ENCODE data around the gene CYP27B1.
A peak's percentile ranks its signal among the peaks of the same experiment; 100 is the strongest.

The CYP27B1 gene

GRCh38 chr12:57757771-57758170, 9.1 kb downstream of the CYP27B1 start:
- no peak overlapping the region for H3K4me3 ChIP-seq (IDR thresholded peaks at IDR 0.05; ENCODE audit: insufficient read depth, low read depth, low read length)
- no peak overlapping the region for H2AFZ ChIP-seq (ENCODE audit: low read depth)
- no peaks in the 10 kb centered on the region for H3K36me3 ChIP-seq (ENCODE audit: insufficient read depth)
- no peaks in the 10 kb centered on the region for H3K27me3 ChIP-seq (ENCODE audit: insufficient read depth, low read depth)
- no peak overlapping the region for H3K9ac ChIP-seq
- H3K79me2 ChIP-seq (ENCODE audit: insufficient read depth, low read depth) = peaks cover 2% of the 10 kb centered on the region; the same call in 1 of the 2 replicates
- no peak overlapping the region for H3K27ac ChIP-seq
- peaks cover 29% of the 10 kb centered on the region for H3K4me1 ChIP-seq (ENCODE audit: low read depth, poor library complexity, severe bottlenecking)
- TF ChIP-seq, protein P1, sequence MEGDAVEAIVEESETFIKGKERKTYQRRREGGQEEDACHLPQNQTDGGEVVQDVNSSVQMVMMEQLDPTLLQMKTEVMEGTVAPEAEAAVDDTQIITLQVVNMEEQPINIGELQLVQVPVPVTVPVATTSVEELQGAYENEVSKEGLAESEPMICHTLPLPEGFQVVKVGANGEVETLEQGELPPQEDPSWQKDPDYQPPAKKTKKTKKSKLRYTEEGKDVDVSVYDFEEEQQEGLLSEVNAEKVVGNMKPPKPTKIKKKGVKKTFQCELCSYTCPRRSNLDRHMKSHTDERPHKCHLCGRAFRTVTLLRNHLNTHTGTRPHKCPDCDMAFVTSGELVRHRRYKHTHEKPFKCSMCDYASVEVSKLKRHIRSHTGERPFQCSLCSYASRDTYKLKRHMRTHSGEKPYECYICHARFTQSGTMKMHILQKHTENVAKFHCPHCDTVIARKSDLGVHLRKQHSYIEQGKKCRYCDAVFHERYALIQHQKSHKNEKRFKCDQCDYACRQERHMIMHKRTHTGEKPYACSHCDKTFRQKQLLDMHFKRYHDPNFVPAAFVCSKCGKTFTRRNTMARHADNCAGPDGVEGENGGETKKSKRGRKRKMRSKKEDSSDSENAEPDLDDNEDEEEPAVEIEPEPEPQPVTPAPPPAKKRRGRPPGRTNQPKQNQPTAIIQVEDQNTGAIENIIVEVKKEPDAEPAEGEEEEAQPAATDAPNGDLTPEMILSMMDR (conservative IDR thresholded peaks at IDR 0.05; ENCODE audit: low read depth, low read length) = no peak
- H4K20me1 ChIP-seq (ENCODE audit: insufficient read depth) = no peaks in the 10 kb centered on the region
- no peak overlapping the region for H3K4me2 ChIP-seq

DNA sequence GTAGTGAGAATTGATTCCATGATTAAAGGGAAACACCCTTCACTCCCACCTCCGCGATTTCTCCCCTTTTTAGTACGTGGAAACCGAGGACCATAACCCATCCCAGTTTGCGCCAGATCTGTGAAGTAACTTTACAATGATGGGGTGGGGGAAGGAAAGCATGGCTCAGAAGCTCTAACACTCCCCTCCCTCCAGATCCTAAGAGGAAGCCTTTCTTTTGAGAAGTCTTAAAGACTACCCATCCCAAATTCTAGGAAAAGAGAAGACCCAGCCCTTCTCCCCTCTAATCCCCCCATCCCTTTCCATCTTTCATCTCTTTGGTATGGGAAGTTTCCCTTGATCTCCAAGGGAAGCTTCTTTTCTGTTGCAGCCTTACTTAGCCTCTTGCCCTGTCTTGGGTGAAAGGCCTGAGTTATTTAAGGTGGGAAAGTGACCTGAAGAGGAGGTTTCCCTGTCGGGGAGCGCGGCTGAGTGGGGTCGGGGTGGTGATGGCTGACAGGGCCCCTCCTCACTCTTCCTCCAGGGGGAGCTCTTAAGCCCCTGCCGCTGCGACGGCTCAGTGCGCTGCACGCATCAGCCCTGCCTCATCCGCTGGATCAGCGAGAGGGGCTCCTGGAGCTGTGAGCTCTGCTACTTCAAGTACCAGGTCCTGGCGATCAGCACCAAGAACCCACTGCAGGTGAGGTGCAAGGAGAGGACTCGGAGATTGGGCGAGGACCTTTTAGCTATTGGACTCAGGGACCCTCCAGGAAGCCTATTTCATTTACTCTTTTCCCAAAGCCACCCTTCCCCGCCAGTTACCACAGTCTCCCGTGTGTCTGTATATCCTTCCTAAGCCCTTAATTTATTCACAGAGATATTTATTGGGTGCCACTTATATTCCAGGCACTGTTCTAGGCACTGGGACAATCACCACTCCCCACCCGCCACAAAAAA, 10.2 kb downstream of the CYP27B1 start:
- Histone ChIP-seq H3K79me2 (ENCODE audit: insufficient read depth, low read depth) (peaks cover 10% of the 10 kb centered on the region), H3K4me2 (peak overlapping the region; percentile 93), H3K36me3 (ENCODE audit: insufficient read depth) (no peaks in the 10 kb centered on the region), H2AFZ (ENCODE audit: low read depth) (no peak overlapping the region), H3K27ac (no peak overlapping the region), H4K20me1 (ENCODE audit: insufficient read depth) (no peaks in the 10 kb centered on the region), H3K4me1 (ENCODE audit: low read depth, poor library complexity, severe bottlenecking) (peaks cover 31% of the 10 kb centered on the region), H3K27me3 (ENCODE audit: insufficient read depth, low read depth) (no peaks in the 10 kb centered on the region), H3K9ac (no peak overlapping the region), H3K4me3 (IDR thresholded peaks at IDR 0.05; ENCODE audit: insufficient read depth, low read depth, low read length) (peak overlapping the region; percentile 43)
- TF ChIP-seq, protein P1 (conservative IDR thresholded peaks at IDR 0.05; ENCODE audit: low read depth, low read length) = peak; percentile 67

GRCh38 chr12:57755454-57756372, 11.2 kb downstream of the CYP27B1 start:
- peak overlapping the region; percentile 43 for H3K4me3 ChIP-seq (IDR thresholded peaks at IDR 0.05; ENCODE audit: insufficient read depth, low read depth, low read length)
- H3K4me1 ChIP-seq (ENCODE audit: low read depth, poor library complexity, severe bottlenecking) = peaks cover 36% of the 10 kb centered on the region
- H4K20me1 ChIP-seq (ENCODE audit: insufficient read depth) = no peaks in the 10 kb centered on the region
- peak overlapping the region; percentile 8; the same call in 1 of the 2 replicates for H3K9ac ChIP-seq
- no peaks in the 10 kb centered on the region for H3K27me3 ChIP-seq (ENCODE audit: insufficient read depth, low read depth)
- H3K79me2 ChIP-seq (ENCODE audit: insufficient read depth, low read depth) = peaks cover 19% of the 10 kb centered on the region
- TF ChIP-seq, protein P1 (conservative IDR thresholded peaks at IDR 0.05; ENCODE audit: low read depth, low read length) = no peak
- H3K4me2 ChIP-seq = peak overlapping the region; percentile 93
- peak overlapping the region; percentile 21; the same call in 1 of the 2 replicates for H2AFZ ChIP-seq (ENCODE audit: low read depth)
- no peak overlapping the region for H3K27ac ChIP-seq
- peaks cover 3% of the 10 kb centered on the region; the same call in 1 of the 2 replicates for H3K36me3 ChIP-seq (ENCODE audit: insufficient read depth)

DNA sequence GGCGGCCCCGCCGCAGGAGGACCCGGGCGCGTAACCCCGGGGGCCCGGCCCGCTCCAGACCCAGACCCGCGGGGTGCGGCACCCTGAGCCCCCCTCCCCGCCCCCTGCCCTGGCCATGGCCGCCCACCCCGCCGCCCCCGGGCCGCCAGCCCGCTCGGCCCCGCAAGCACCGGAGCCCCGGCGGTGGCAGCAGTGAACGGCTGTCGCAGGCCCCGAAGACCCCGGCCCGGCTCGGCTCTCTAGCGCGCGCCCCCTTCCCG, 11.8 kb downstream of the CYP27B1 start:
- no peaks in the 10 kb centered on the region for H3K27me3 ChIP-seq (ENCODE audit: insufficient read depth, low read depth)
- H3K9ac ChIP-seq = no peak overlapping the region

More for the DNA sequence above, 11.8 kb downstream of the CYP27B1 start:
- Histone ChIP-seq H3K27ac (no peak overlapping the region), H3K4me1 (ENCODE audit: low read depth, poor library complexity, severe bottlenecking) (peaks cover 42% of the 10 kb centered on the region), H2AFZ (ENCODE audit: low read depth) (no peak overlapping the region), H3K36me3 (ENCODE audit: insufficient read depth) (peaks cover 9% of the 10 kb centered on the region; the same call in 1 of the 2 replicates), H3K4me2 (no peak overlapping the region), H3K79me2 (ENCODE audit: insufficient read depth, low read depth) (peaks cover 25% of the 10 kb centered on the region), H3K4me3 (IDR thresholded peaks at IDR 0.05; ENCODE audit: insufficient read depth, low read depth, low read length) (no peak overlapping the region), H4K20me1 (ENCODE audit: insufficient read depth) (no peaks in the 10 kb centered on the region)
- TF ChIP-seq, protein P1 (conservative IDR thresholded peaks at IDR 0.05; ENCODE audit: low read depth, low read length) = no peak
